MCF 10A (cell line): ENCODE results near the gene MKNK2. TPM values are rescaled to one million over a fixed set of nuclear protein-coding genes. Genes with fewer than 3 reads are reported as not detected.

Experiments used
- BruUV-seq: library from RNA; stranded (reverse); fragments of 400-500 nt; replicated peaks from 2 replicates; lab custom pipeline; 2021; lab: Mats Ljungman, UMichigan
- CTCF ChIA-PET: fragments of 300-600 bp; sonication (Branson Sonifier 250); formaldehyde crosslinking; extraction: SDS; loops from one replicate; lab custom pipeline; 2021; ENCODE audit warnings: antibody characterized with exemption, inconsistent platforms; lab: Yijun Ruan, JAX
- POLR2A ChIA-PET: fragments of 300-600, 350-650 bp; sonication (Branson Sonifier 250); formaldehyde crosslinking; extraction: SDS; loops from one replicate; lab custom pipeline; 2020; ENCODE audit warnings: antibody characterized with exemption, inconsistent platforms; lab: Yijun Ruan, JAX
- DNase-seq: peaks from one replicate; pipeline ENCODE4 v3.0.0-alpha.2; 2018; ENCODE audit not compliant: unreplicated experiment
- H3K27ac Mint-ChIP-seq: one replicate; pipeline ENCODE4 v1.8.0; 2022; ENCODE audit warnings: mild to moderate bottlenecking, low read depth, mixed read lengths; ENCODE audit not compliant: unreplicated experiment
- H3K27me3 Mint-ChIP-seq: one replicate; pipeline ENCODE4 v1.8.0; 2022; ENCODE audit warnings: mixed read lengths; ENCODE audit not compliant: insufficient read depth, unreplicated experiment
- H3K36me3 Mint-ChIP-seq: one replicate; pipeline ENCODE4 v1.8.0; 2022; ENCODE audit warnings: mild to moderate bottlenecking, moderate library complexity, mixed read lengths; ENCODE audit not compliant: insufficient read depth, unreplicated experiment
- H3K4me1 Mint-ChIP-seq: one replicate; pipeline ENCODE4 v1.8.0; 2022; ENCODE audit warnings: mixed read lengths; ENCODE audit not compliant: insufficient read depth, unreplicated experiment
- H3K4me3 Mint-ChIP-seq: one replicate; pipeline ENCODE4 v1.8.0; 2022; ENCODE audit warnings: mild to moderate bottlenecking, moderate library complexity, mixed read lengths; ENCODE audit not compliant: unreplicated experiment
- H3K9me3 Mint-ChIP-seq: one replicate; pipeline ENCODE4 v1.8.0; 2022; ENCODE audit warnings: mixed read lengths; ENCODE audit not compliant: unreplicated experiment
- CTCF ChIP-seq: fragments of 200-600 bp; IDR thresholded peaks from one replicate; pipeline ENCODE4 v1.8.0; 2022; ENCODE audit warnings: antibody characterized with exemption, mild to moderate bottlenecking; ENCODE audit not compliant: unreplicated experiment
- intact Hi-C: fragments of 100-400 bp; cut with micrococcal nuclease; formaldehyde crosslinking; loops from 2 replicates; pipeline ENCODE4 v1.14.1; 2022
- total RNA-seq: library from RNA; stranded (reverse); gene quantifications from 2 replicates; pipeline ENCODE4 v1.2.3, GENCODE V29; 2022

MKNK2 gene
- total RNA-seq, 1 experiment from 2014 or later: 146 TPM

- CTCF ChIA-PET: no interaction called here
- POLR2A ChIA-PET: interaction anchor here (2.2 kb wide), 1 partner anchor 13 kb away, joined by 6 read pairs; no protein-coding TSS in a partner anchor
- H3K4me1 Mint-ChIP-seq: peaks cover 13% of the 10 kb centered on the region
- no peak overlapping the region for H3K4me3 Mint-ChIP-seq
- no TSS peak for BruUV-seq
- H3K9me3 Mint-ChIP-seq: no peaks in the 10 kb centered on the region
- no peak for TF ChIP-seq CTCF
- no peak for DNase-seq
- peak overlapping the region; percentile 37 for H3K27ac Mint-ChIP-seq
- H3K27me3 Mint-ChIP-seq: no peaks in the 10 kb centered on the region
- peaks cover 4% of the 10 kb centered on the region for H3K36me3 Mint-ChIP-seq
- intact Hi-C loops: no loop called here
Observed at GRCh38 chr19:2064788-2065524, 13.9 kb upstream of the MKNK2 start.

- Mint-ChIP-seq H3K27me3 (no peaks in the 10 kb centered on the region), H3K9me3 (no peaks in the 10 kb centered on the region), H3K4me3 (no peak overlapping the region), H3K4me1 (peaks cover 16% of the 10 kb centered on the region), H3K27ac (no peak overlapping the region), H3K36me3 (no peaks in the 10 kb centered on the region)
- TF ChIP-seq CTCF: no peak
- DNase-seq: no peak
- BruUV-seq: no TSS peak
- ChIA-PET POLR2A (interaction anchor here (2.2 kb wide), 1 partner anchor 13 kb away, joined by 6 read pairs; no protein-coding TSS in a partner anchor), CTCF (interaction anchor here (0.8 kb wide), 1 partner anchor 777 kb away, joined by 3 read pairs; no protein-coding TSS in a partner anchor)
- intact Hi-C loops: no loop called here
Observed at GRCh38 chr19:2064395-2064787, 13.3 kb upstream of the MKNK2 start.

- BruUV-seq: no TSS peak
- Mint-ChIP-seq H3K4me3 (no peak overlapping the region), H3K4me1 (peaks cover 16% of the 10 kb centered on the region), H3K9me3 (no peaks in the 10 kb centered on the region), H3K27me3 (no peaks in the 10 kb centered on the region), H3K36me3 (no peaks in the 10 kb centered on the region), H3K27ac (no peak overlapping the region)
- intact Hi-C loops: no loop called here
- POLR2A ChIA-PET: interaction anchor here (0.6 to 2.2 kb wide), 4 partner anchors 12 to 171 kb away, joined by 3 to 6 read pairs (median 3); no protein-coding TSS in a partner anchor
- CTCF ChIA-PET: interaction anchor here (0.8 kb wide), 1 partner anchor 777 kb away, joined by 3 read pairs; no protein-coding TSS in a partner anchor
- no peak for DNase-seq
- no peak for TF ChIP-seq CTCF
Observed at GRCh38 chr19:2063824-2064223, 12.8 kb upstream of the MKNK2 start.

DNA sequence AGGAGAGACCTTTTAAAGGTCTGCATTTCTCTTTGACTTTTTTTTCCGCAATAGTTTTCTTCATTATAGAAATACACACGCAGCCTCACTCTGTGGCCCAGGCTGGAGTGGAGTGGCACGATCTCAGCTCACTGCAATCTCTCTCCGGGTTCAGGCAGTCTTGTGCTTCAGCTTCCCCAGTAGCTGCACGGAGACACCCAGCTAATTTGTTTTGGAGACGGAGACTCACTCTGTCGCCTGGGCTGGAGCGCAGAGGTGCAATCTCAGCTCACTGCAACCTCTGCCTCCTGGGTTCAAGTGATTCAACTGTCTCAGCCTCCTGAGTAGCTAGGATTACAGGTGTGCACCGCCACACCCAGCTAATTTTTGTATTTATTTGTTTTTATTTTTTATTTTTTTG, 11.7 kb upstream of the MKNK2 start:
- no peak for TF ChIP-seq CTCF
- H3K4me1 Mint-ChIP-seq: peaks cover 16% of the 10 kb centered on the region
- no peak for DNase-seq
- no TSS peak for BruUV-seq
- ChIA-PET CTCF (interaction anchor here (0.6 to 1.5 kb wide), 2 partner anchors 34 to 35 kb away, joined by 3 read pairs; no protein-coding TSS in a partner anchor), POLR2A (interaction anchor here (0.8 to 2.2 kb wide), 3 partner anchors 11 to 24 kb away, joined by 3 to 6 read pairs (median 3); no protein-coding TSS in a partner anchor)
- H3K9me3 Mint-ChIP-seq: no peaks in the 10 kb centered on the region
- H3K4me3 Mint-ChIP-seq: peak overlapping the region; percentile 73
- no peaks in the 10 kb centered on the region for H3K36me3 Mint-ChIP-seq
- H3K27ac Mint-ChIP-seq: peak overlapping the region; percentile 53
- intact Hi-C loops: no loop called here
- H3K27me3 Mint-ChIP-seq: no peaks in the 10 kb centered on the region
